Measurements from ENCODE around the gene TTYH3. TPM values are rescaled to one million over a fixed set of nuclear protein-coding genes. Genes with fewer than 3 reads are reported as not detected.

Gene TTYH3
- total and polyA plus RNA-seq, 2 of the 8 experiments (the other 6 are each of a cell fraction or from before 2014, with no cell fraction given), result 66.2 to 169 TPM

DNA sequence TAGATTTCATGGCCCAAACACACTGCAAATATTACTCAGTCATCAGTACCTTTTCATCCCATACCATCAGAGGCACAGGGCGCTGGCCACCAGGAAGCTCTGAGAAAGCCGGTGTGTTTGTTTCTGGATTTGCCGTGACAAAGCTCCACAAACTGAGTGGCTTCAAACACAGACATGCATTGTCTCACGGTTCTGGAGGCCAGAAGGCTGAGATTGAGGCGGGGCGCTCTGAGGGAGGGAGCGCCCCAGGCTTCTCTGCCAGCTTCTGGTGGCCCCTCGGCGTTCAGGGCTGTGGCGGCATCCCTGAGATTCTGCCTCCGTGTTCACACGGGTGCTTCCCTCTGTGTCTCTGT, 3.7 kb upstream of the TTYH3 start:
- Histone ChIP-seq H3K4me1 (replicated peaks in 1 of 4; ENCODE audit: control insufficient read depth in 3 of 4, insufficient read depth in 4 of 4, low read length in 3 of 4) (peaks cover 0 to 11% (median 5%) of the 10 kb centered on the region in 4 experiments; a peak in 5 of 7 replicates), H4K20me1 (replicated peaks in 1 of 2; ENCODE audit: control insufficient read depth in 1 of 2, insufficient read depth in 2 of 2, low read length in 2 of 2) (peaks cover 3 to 4% of the 10 kb centered on the region in 2 experiments), H4K5ac (ENCODE audit: insufficient read length, low read depth, low read length) (no peak overlapping the region), H4K8ac (ENCODE audit: extremely low read depth, insufficient read depth, low read length) (no peak overlapping the region), H2BK12ac (ENCODE audit: low read depth, low read length) (no peak overlapping the region), H3K27ac (ENCODE audit: low read depth, low read length) (no peak overlapping the region), H3K14ac (ENCODE audit: insufficient read length) (no peak overlapping the region), H3K79me1 (ENCODE audit: low read depth, low read length) (no peaks in the 10 kb centered on the region), H2AK5ac (ENCODE audit: low read depth, low read length) (no peak overlapping the region), H2BK15ac (ENCODE audit: low read length) (no peak overlapping the region), H3K36me3 (ENCODE audit: control insufficient read depth in 2 of 4, insufficient read depth in 4 of 4, low read length in 3 of 4) (no peaks in the 10 kb centered on the region), H3K9ac (replicated peaks in 1 of 4; ENCODE audit: extremely low read depth in 1 of 4, low read depth in 3 of 4, low read length in 3 of 4) (no peak overlapping the region), H3K27me3 (replicated peaks in 1 of 4; ENCODE audit: control insufficient read depth in 3 of 4, extremely low read depth in 1 of 4, insufficient read depth in 3 of 4, low read length in 3 of 4) (no peaks in the 10 kb centered on the region), H3K79me2 (ENCODE audit: control insufficient read depth in 1 of 2, insufficient read depth in 2 of 2, low read length in 2 of 2) (peaks cover under 1 to 12% of the 10 kb centered on the region in 2 experiments; a peak in 3 of 4 replicates), H2AFZ (ENCODE audit: low read length) (no peak overlapping the region), H3K23me2 (ENCODE audit: low read depth, low read length) (peaks cover 8% of the 10 kb centered on the region), H3K4me2 (ENCODE audit: insufficient read depth in 1 of 2, low read depth in 2 of 2, low read length in 2 of 2) (no peak overlapping the region), H3K56ac (replicated peaks; ENCODE audit: insufficient read length, low read depth, low read length) (no peak overlapping the region), H3K9me3 (ENCODE audit: insufficient read depth in 2 of 2, low read depth in 1 of 2, low read length in 1 of 2) (no peaks in the 10 kb centered on the region), H3K23ac (ENCODE audit: insufficient read length) (no peak overlapping the region), H3K4me3 (ENCODE audit: extremely low read depth in 1 of 4, insufficient read depth in 2 of 4, low read depth in 3 of 4, low read length in 4 of 4) (no peak overlapping the region), H2BK20ac (ENCODE audit: low read length) (no peak overlapping the region), H3K4ac (replicated peaks; ENCODE audit: insufficient read length, low read depth, low read length) (no peak overlapping the region), H2BK120ac (replicated peaks; ENCODE audit: low read depth, low read length) (no peak overlapping the region), H3K18ac (ENCODE audit: extremely low read depth, low read length) (no peak overlapping the region), H2BK5ac (ENCODE audit: low read depth, low read length) (no peak overlapping the region), H4K91ac (replicated peaks; ENCODE audit: insufficient read length, low read length) (no peak overlapping the region)
- DNase-seq (ENCODE audit: low read depth in 1 of 2, low spot score in 2 of 2), result no peak
- CTCF ChIA-PET (ENCODE audit: partially characterized antibody), result interaction anchor here (0.8 to 5.0 kb wide), 12 partner anchors 9 to 197 kb away, joined by 3 to 21 read pairs (median 4); no protein-coding TSS in a partner anchor
- POLR2A ChIA-PET (ENCODE audit: partially characterized antibody), result interaction anchor here (0.9 to 7.0 kb wide), 4 partner anchors 8 to 59 kb away, joined by 3 to 52 read pairs (median 26); no protein-coding TSS in a partner anchor
- TF ChIP-seq SIX5 (IDR thresholded peaks at IDR 0.05; ENCODE audit: low read depth, low read length), result no peak
- no peak for TF ChIP-seq EGR1 (IDR thresholded peaks at IDR 0.05; ENCODE audit: borderline replicate concordance, low read depth, low read length)
- TF ChIP-seq SRF (IDR thresholded peaks at IDR 0.05; ENCODE audit: low read depth, low read length), result no peak
- TF ChIP-seq TCF12 (IDR thresholded peaks at IDR 0.05; ENCODE audit: low read depth, low read length), result no peak
- TF ChIP-seq HDAC2 (IDR thresholded peaks at IDR 0.05; ENCODE audit: borderline replicate concordance in 1 of 2, low read depth in 2 of 2, low read length in 2 of 2), result no peak
- TF ChIP-seq, protein P1, sequence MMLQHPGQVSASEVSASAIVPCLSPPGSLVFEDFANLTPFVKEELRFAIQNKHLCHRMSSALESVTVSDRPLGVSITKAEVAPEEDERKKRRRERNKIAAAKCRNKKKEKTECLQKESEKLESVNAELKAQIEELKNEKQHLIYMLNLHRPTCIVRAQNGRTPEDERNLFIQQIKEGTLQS (IDR thresholded peaks at IDR 0.05; ENCODE audit: insufficient read depth, low read depth, low read length), result no peak
- TF ChIP-seq MAFK (IDR thresholded peaks at IDR 0.05; ENCODE audit: low read depth, low read length), result no peak
- TF ChIP-seq RNF2 (IDR thresholded peaks at IDR 0.05; ENCODE audit: borderline replicate concordance, low read depth, low read length, missing control alignments, poor library complexity, severe bottlenecking), result no peak
- no peak for TF ChIP-seq BRCA1 (IDR thresholded peaks at IDR 0.05; ENCODE audit: low read depth, low read length)
- TF ChIP-seq PHF8 (conservative IDR thresholded peaks at IDR 0.05; ENCODE audit: low read depth, low read length), result no peak
- WGBS, 2 experiments (ENCODE audit: extremely low coverage in 1 of 2, insufficient coverage in 1 of 2, insufficient read length in 1 of 2, insufficient replicate concordance in 2 of 2, low coverage in 1 of 2, low lambda C conversion rate in 2 of 2, missing lambda C conversion rate in 1 of 2), result 83% methylated on average over 12 of the region's 12 CpGs; no CpG with 5 or more reads in 1 of the 2 experiments
- no peak for FAIRE-seq

Measured in H1 (cell line).